Measurements from ENCODE around the gene ARSJ.
"Not testable (repeated sequence)": the region's sequence is repeated elsewhere in the genome, so short reads cannot be mapped to it uniquely, and the experiment has no call there.

ARSJ gene

GRCh38 chr4:113979148-113979904, at the start of gene ARSJ:
Gene ARSJ, minus strand, starts transcription at chr4:113979647. Its CDS starts 813 bp downstream, at chr4:113978834.
- Histone ChIP-seq H3K4me3 (ENCODE audit: low read depth in 1 of 2, low read length in 2 of 2) (peak within 1 kb of the TSS; percentile 77 to 81), H3K27me3 (ENCODE audit: low read depth, low read length) (no peaks in the 10 kb centered on the region), H3K36me3 (ENCODE audit: control insufficient read depth in 1 of 2, insufficient read depth in 2 of 2, low read length in 2 of 2) (peaks cover 0 to 4% of the 10 kb centered on the region in 2 donors), H3K4me1 (ENCODE audit: control insufficient read depth in 1 of 2, insufficient read depth in 2 of 2, low read length in 2 of 2) (peaks cover 0 to 5% of the 10 kb centered on the region in 2 donors), H3K27ac (ENCODE audit: low read length) (peak within 1 kb of the TSS; percentile 75), H3K9me3 (ENCODE audit: control insufficient read depth in 1 of 2, low read length in 2 of 2) (peaks cover 0 to 4% of the 10 kb centered on the region in 2 donors)

DNA sequence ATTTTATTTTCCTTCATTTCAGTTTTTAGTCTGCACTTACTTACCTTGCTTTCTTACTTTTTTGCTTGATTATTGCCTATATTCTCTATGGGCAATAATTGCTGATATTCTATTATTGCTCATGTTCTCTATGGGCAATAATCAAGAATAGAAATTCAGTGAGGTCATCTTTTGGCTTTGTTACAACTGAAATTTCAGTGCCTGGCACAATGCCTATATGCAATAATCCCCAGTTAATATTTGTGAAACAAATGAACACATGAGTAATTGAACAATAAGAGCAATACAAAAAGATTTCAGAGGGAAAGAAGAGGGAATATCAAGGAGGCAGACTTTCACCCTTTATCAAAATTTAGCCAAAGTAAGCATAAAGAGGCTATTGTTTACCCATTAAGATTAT, 48.6 kb upstream of the ARSJ start:
- Histone ChIP-seq H3K36me3 (ENCODE audit: control insufficient read depth in 1 of 2, insufficient read depth in 2 of 2, low read length in 2 of 2) (no peaks in the 10 kb centered on the region), H3K27me3 (ENCODE audit: low read depth, low read length) (no peaks in the 10 kb centered on the region), H3K9me3 (ENCODE audit: control insufficient read depth in 1 of 2, low read length in 2 of 2) (no peaks in the 10 kb centered on the region), H3K4me1 (ENCODE audit: control insufficient read depth in 1 of 2, insufficient read depth in 2 of 2, low read length in 2 of 2) (no peaks in the 10 kb centered on the region), H3K4me3 (ENCODE audit: low read depth in 1 of 2, low read length in 2 of 2) (no peak overlapping the region), H3K27ac (ENCODE audit: low read length) (no peak overlapping the region)

DNA sequence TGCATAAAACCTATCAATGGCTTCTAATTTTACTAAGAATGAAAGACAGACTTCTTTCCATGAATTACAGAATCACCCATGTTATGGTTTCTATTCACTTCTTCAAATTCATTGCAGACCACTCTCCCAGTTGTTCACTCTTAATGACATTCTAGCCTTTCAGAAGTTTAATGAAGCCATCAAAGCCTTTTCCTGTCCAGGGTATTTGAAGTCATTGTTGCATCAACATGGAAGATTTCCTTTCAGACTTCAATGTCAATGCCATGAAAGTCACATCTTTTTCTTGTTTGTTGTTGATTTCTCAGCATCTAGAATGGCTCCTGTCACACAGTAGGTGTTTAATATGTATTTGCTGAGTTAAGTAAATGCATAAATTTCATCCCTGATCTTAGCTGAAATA, 48.1 kb upstream of the ARSJ start:
- Histone ChIP-seq H3K9me3 (ENCODE audit: control insufficient read depth in 1 of 2, low read length in 2 of 2) (no peaks in the 10 kb centered on the region), H3K36me3 (ENCODE audit: control insufficient read depth in 1 of 2, insufficient read depth in 2 of 2, low read length in 2 of 2) (no peaks in the 10 kb centered on the region), H3K4me1 (ENCODE audit: control insufficient read depth in 1 of 2, insufficient read depth in 2 of 2, low read length in 2 of 2) (no peaks in the 10 kb centered on the region), H3K27ac (ENCODE audit: low read length) (no peak overlapping the region), H3K4me3 (ENCODE audit: low read depth in 1 of 2, low read length in 2 of 2) (no peak overlapping the region), H3K27me3 (ENCODE audit: low read depth, low read length) (no peaks in the 10 kb centered on the region)

DNA sequence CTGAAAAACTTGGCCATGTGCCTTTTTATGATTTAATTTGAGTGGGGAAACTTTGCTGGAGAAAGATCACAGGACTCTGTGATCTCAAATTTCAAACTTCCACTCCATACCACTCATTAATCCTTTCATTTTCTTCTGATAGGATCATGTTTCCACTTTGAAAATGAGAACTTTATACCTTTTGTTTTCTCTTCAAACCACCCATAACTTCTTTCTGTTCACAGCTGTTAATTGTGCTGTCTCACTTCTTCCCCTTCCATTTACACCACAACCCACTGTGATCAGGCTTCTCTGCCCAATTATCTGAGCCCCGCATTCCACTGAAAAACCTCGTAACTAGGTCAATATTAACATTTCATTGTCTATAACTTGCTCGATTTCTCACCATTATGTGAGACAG, 47.0 kb upstream of the ARSJ start:
- H3K4me1 ChIP-seq (ENCODE audit: control insufficient read depth in 1 of 2, insufficient read depth in 2 of 2, low read length in 2 of 2) = no peaks in the 10 kb centered on the region
- H3K36me3 ChIP-seq (ENCODE audit: control insufficient read depth in 1 of 2, insufficient read depth in 2 of 2, low read length in 2 of 2) = no peaks in the 10 kb centered on the region
- H3K27ac ChIP-seq (ENCODE audit: low read length) = no peak overlapping the region
- no peak overlapping the region for H3K4me3 ChIP-seq (ENCODE audit: low read depth in 1 of 2, low read length in 2 of 2)
- no peaks in the 10 kb centered on the region for H3K9me3 ChIP-seq (ENCODE audit: control insufficient read depth in 1 of 2, low read length in 2 of 2)
- no peaks in the 10 kb centered on the region for H3K27me3 ChIP-seq (ENCODE audit: low read depth, low read length)

- H3K27me3 ChIP-seq (ENCODE audit: low read depth, low read length) = no peaks in the 10 kb centered on the region
- H3K4me1 ChIP-seq (ENCODE audit: control insufficient read depth in 1 of 2, insufficient read depth in 2 of 2, low read length in 2 of 2) = no peaks in the 10 kb centered on the region
- H3K27ac ChIP-seq (ENCODE audit: low read length) = no peak overlapping the region
- H3K4me3 ChIP-seq (ENCODE audit: low read depth in 1 of 2, low read length in 2 of 2) = no peak overlapping the region
- no peaks in the 10 kb centered on the region for H3K9me3 ChIP-seq (ENCODE audit: control insufficient read depth in 1 of 2, low read length in 2 of 2)
- H3K36me3 ChIP-seq (ENCODE audit: control insufficient read depth in 1 of 2, insufficient read depth in 2 of 2, low read length in 2 of 2) = no peaks in the 10 kb centered on the region
Measured at GRCh38 chr4:114025176-114025777, 45.8 kb upstream of the ARSJ start.

DNA sequence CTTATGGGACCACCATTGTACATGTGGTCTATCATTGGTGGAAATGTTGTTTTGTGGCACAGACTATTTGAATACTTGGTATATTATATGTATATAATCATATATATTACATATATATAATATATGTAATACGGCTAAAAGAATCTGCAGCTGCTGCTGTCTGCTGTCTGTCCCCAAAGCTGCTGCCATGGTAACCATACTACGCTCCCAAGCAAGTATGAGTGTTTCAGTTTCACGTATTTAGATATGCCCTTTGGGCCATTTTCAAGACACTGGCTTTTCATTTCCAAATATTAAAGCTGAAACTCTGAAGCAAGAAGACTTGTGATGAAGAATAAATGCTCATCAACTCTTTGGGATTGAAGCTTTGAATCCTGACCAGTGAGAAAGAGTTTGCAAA, 42.0 kb upstream of the ARSJ start:
- Histone ChIP-seq H3K36me3 (ENCODE audit: control insufficient read depth in 1 of 2, insufficient read depth in 2 of 2, low read length in 2 of 2) (no peaks in the 10 kb centered on the region), H3K27ac (ENCODE audit: low read length) (no peak overlapping the region), H3K4me1 (ENCODE audit: control insufficient read depth in 1 of 2, insufficient read depth in 2 of 2, low read length in 2 of 2) (no peaks in the 10 kb centered on the region), H3K9me3 (ENCODE audit: control insufficient read depth in 1 of 2, low read length in 2 of 2) (no peaks in the 10 kb centered on the region), H3K4me3 (ENCODE audit: low read depth in 1 of 2, low read length in 2 of 2) (no peak overlapping the region), H3K27me3 (ENCODE audit: low read depth, low read length) (no peaks in the 10 kb centered on the region)

DNA sequence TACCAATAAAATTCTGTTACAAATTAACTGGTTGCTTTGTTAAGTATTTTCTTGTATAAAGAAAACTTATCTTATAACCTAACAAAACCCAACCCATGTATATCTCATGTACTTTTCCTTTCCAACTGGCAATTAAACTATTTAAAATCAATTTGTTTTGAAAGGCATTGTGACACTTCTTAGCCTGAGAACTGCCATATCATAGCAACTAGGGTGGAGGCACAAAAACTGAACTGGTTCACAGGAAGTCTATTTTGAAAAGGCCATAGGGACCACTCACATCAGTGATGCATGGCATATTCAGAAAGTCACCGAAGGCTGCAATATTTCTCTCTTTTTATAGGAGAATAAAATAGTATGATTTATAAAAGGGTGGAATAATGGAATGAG, 40.5 kb upstream of the ARSJ start:
- no peak overlapping the region for H3K27ac ChIP-seq (ENCODE audit: low read length)
- H3K4me1 ChIP-seq (ENCODE audit: control insufficient read depth in 1 of 2, insufficient read depth in 2 of 2, low read length in 2 of 2) = no peaks in the 10 kb centered on the region
- H3K27me3 ChIP-seq (ENCODE audit: low read depth, low read length) = no peaks in the 10 kb centered on the region
- no peaks in the 10 kb centered on the region for H3K36me3 ChIP-seq (ENCODE audit: control insufficient read depth in 1 of 2, insufficient read depth in 2 of 2, low read length in 2 of 2)
- no peaks in the 10 kb centered on the region for H3K9me3 ChIP-seq (ENCODE audit: control insufficient read depth in 1 of 2, low read length in 2 of 2)
- H3K4me3 ChIP-seq (ENCODE audit: low read depth in 1 of 2, low read length in 2 of 2) = no peak overlapping the region

DNA sequence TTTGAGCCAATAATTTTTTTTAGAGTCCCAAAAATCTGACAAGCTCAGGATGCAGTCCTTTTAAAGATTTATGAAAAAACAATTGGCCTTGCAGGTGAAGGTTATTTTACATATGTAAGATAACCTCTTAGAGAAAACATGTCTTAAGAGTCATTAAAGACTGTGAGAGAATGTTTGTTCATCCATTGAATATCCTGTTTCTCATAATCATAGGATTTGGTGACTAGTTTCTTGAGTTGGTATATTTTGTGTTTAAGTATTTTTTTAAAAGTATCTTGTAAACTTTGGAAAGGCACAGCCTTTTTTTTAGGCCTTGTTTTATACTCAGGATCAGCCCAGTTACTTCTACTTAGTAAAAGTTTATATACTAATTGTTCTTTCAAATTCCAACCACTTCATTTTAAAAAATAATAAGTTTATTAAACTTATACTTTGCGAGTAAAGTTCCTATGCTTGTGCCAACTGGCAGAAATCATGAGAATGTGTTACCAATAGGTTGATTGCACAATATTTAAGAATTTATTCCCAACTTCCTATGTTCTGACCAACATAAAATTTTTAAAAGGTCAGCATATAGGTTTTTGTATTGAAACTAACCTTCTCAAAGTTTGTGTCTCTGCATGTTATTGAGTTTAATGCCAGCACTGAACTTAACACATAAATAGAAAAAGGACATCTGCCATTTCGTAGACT, 40.0 kb upstream of the ARSJ start:
- no peaks in the 10 kb centered on the region for H3K36me3 ChIP-seq (ENCODE audit: control insufficient read depth in 1 of 2, insufficient read depth in 2 of 2, low read length in 2 of 2)
- H3K27ac ChIP-seq (ENCODE audit: low read length) = no peak overlapping the region
- H3K9me3 ChIP-seq (ENCODE audit: control insufficient read depth in 1 of 2, low read length in 2 of 2) = no peaks in the 10 kb centered on the region
- no peaks in the 10 kb centered on the region for H3K27me3 ChIP-seq (ENCODE audit: low read depth, low read length)
- H3K4me3 ChIP-seq (ENCODE audit: low read depth in 1 of 2, low read length in 2 of 2) = no peak overlapping the region
- H3K4me1 ChIP-seq (ENCODE audit: control insufficient read depth in 1 of 2, insufficient read depth in 2 of 2, low read length in 2 of 2) = no peaks in the 10 kb centered on the region

- no peaks in the 10 kb centered on the region for H3K9me3 ChIP-seq (ENCODE audit: control insufficient read depth in 1 of 2, low read length in 2 of 2)
- H3K4me3 ChIP-seq (ENCODE audit: low read depth in 1 of 2, low read length in 2 of 2) = no peak overlapping the region
- H3K36me3 ChIP-seq (ENCODE audit: control insufficient read depth in 1 of 2, insufficient read depth in 2 of 2, low read length in 2 of 2) = no peaks in the 10 kb centered on the region
- H3K27ac ChIP-seq (ENCODE audit: low read length) = no peak overlapping the region
- H3K27me3 ChIP-seq (ENCODE audit: low read depth, low read length) = no peaks in the 10 kb centered on the region
- no peaks in the 10 kb centered on the region for H3K4me1 ChIP-seq (ENCODE audit: control insufficient read depth in 1 of 2, insufficient read depth in 2 of 2, low read length in 2 of 2)
Measured at GRCh38 chr4:114017120-114017917, 37.9 kb upstream of the ARSJ start.

DNA sequence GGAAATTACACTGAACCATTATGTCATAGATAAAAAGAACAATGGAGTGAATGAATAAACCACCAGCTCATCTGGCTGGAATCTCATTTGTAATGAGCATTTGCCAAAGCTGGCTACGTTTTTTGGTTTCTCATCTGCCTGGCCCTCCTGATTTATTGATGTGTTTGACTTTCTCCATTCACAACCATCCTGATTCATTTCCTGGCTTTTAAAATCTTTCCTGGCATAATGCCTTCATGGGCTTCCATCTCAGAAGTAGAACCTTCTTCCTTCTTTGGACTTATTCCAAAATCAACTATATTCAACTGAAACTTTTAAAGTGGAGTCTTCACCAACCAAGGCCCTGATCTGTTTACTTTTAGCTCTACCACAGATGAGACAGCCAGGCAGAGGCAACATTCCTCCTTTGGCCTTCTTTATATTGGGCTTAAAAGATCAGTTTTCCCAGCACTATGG, 36.0 kb upstream of the ARSJ start:
- Histone ChIP-seq H3K9me3 (ENCODE audit: control insufficient read depth in 1 of 2, low read length in 2 of 2) (no peaks in the 10 kb centered on the region), H3K27ac (ENCODE audit: low read length) (no peak overlapping the region), H3K4me1 (ENCODE audit: control insufficient read depth in 1 of 2, insufficient read depth in 2 of 2, low read length in 2 of 2) (no peaks in the 10 kb centered on the region), H3K27me3 (ENCODE audit: low read depth, low read length) (no peaks in the 10 kb centered on the region), H3K36me3 (ENCODE audit: control insufficient read depth in 1 of 2, insufficient read depth in 2 of 2, low read length in 2 of 2) (no peaks in the 10 kb centered on the region), H3K4me3 (ENCODE audit: low read depth in 1 of 2, low read length in 2 of 2) (no peak overlapping the region)

DNA sequence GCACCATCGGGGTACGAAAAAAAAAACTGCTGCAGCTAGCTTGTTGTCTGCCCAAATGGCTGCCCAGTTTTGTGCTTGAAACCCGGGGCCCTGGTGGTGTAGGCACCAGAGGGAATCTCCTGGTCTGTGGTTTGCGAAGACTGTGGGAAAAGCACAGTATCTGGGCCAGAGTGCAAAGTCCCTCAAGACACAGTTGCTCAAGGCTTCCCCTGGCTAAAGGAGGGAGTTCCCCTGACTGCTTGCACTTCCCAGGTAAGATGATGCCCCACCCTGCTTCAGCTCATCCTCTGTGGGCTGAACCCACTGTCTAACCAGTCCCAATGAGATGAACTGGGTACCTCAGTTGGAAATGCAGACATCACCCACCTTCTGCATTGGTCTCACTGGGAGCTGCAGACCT, 33.8 kb upstream of the ARSJ start:
- not testable (repeated sequence) for H3K9me3 ChIP-seq (ENCODE audit: control insufficient read depth in 1 of 2, low read length in 2 of 2); H3K4me3 ChIP-seq (ENCODE audit: low read depth in 1 of 2, low read length in 2 of 2); H3K36me3 ChIP-seq (ENCODE audit: control insufficient read depth in 1 of 2, insufficient read depth in 2 of 2, low read length in 2 of 2); H3K27me3 ChIP-seq (ENCODE audit: low read depth, low read length); H3K27ac ChIP-seq (ENCODE audit: low read length); H3K4me1 ChIP-seq (ENCODE audit: control insufficient read depth in 1 of 2, insufficient read depth in 2 of 2, low read length in 2 of 2)

All from muscle layer of duodenum (tissue), 2 donors.